ENCODE measurements around the gene AIG1.

DNA sequence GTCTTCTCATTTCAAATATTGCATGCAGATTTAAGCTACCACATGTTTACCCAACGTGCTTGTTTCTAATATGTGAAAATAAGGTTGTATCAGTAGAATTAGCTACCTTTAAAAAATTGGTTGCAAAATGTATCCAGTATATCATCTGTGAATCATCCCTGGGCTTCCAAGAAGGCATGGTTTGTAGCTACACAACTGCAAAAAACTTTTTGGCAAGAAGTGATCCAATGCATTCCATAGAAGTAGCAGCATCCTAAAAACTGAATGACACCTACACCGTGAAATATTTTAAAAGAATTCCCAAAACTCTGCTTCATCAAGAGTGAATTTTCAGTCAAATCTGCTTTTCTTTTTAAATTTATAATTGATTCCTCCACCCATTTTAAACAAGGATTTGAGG, 89.1 kb downstream of the AIG1 start:
- no peak for TF ChIP-seq MXI1 (IDR thresholded peaks at IDR 0.05; ENCODE audit: low read depth, low read length)
- no peak for TF ChIP-seq FOXM1 (IDR thresholded peaks at IDR 0.05; ENCODE audit: low read depth)
- no peak for TF ChIP-seq TCF12 (IDR thresholded peaks at IDR 0.05)
